SHP77 (cell line): ENCODE data around the gene MARCO.

ENCODE experiments used
- DNase-seq, 2 experiments: peaks; one replicate each; lab custom pipeline; 2025; lab: John Stamatoyannopoulos, UW

The MARCO gene

GRCh38 chr2:118942031-118942430 lies at the start of gene MARCO:
TSS of gene MARCO (plus strand) at chr2:118942194. CDS start at chr2:118942301, 107 bp downstream.
- no peak for DNase-seq

GRCh38 chr2:118893100-118893499 lies 48.9 kb upstream of the MARCO start:
- DNase-seq, result no peak

GRCh38 chr2:118902266-118903028 lies 39.5 kb upstream of the MARCO start:
- DNase-seq, result no peak

- DNase-seq, result no peak
Measured at GRCh38 chr2:118903029-118903351, 39.0 kb upstream of the MARCO start.

GRCh38 chr2:118903551-118904479 lies 38.2 kb upstream of the MARCO start:
- DNase-seq, result no peak

- DNase-seq, result no peak
Measured at GRCh38 chr2:118905206-118905605, 36.8 kb upstream of the MARCO start.

GRCh38 chr2:118906186-118906585 lies 35.8 kb upstream of the MARCO start:
- no peak for DNase-seq

GRCh38 chr2:118907759-118908158 lies 34.2 kb upstream of the MARCO start:
- DNase-seq, result no peak

GRCh38 chr2:118909191-118909590 lies 32.8 kb upstream of the MARCO start:
- no peak for DNase-seq

GRCh38 chr2:118911166-118911856 lies 30.7 kb upstream of the MARCO start:
- no peak for DNase-seq

GRCh38 chr2:118911936-118912335 lies 30.1 kb upstream of the MARCO start:
- no peak for DNase-seq

- no peak for DNase-seq
Measured at GRCh38 chr2:118913131-118913802, 28.7 kb upstream of the MARCO start.

GRCh38 chr2:118913803-118914645 lies 28.0 kb upstream of the MARCO start:
- DNase-seq, result no peak

GRCh38 chr2:118914721-118915453 lies 27.1 kb upstream of the MARCO start:
- DNase-seq, result no peak

GRCh38 chr2:118918017-118918416 lies 24.0 kb upstream of the MARCO start:
- DNase-seq, result no peak

GRCh38 chr2:118921646-118922045 lies 20.3 kb upstream of the MARCO start:
- DNase-seq, result no peak

GRCh38 chr2:118922254-118922653 lies 19.7 kb upstream of the MARCO start:
- DNase-seq, result no peak

GRCh38 chr2:118923371-118923770 lies 18.6 kb upstream of the MARCO start:
- DNase-seq, result no peak

- no peak for DNase-seq
Measured at GRCh38 chr2:118925476-118925875, 16.5 kb upstream of the MARCO start.

- DNase-seq, result no peak
Measured at GRCh38 chr2:118925981-118926380, 16.0 kb upstream of the MARCO start.
